Sigmoid colon (tissue), 4 donors: ENCODE results near the gene PFDN6.

Source experiments
- CTCF ChIP-seq, 4 experiments: fragments of 450-650 bp in 3 of 4; fragments of 200-600 bp in 1 of 4; IDR thresholded peaks; one replicate each; pipeline ENCODE4 v1.5.1; 2016 to 2019; ENCODE audit warnings: antibody characterized with exemption in 4 of 4, mild to moderate bottlenecking in 3 of 4, moderate library complexity in 2 of 4
- POLR2A ChIP-seq, 2 donors: fragments of 450-650 bp; IDR thresholded peaks; one replicate each; pipeline ENCODE4 v1.6.1; 2016; ENCODE audit warnings: antibody characterized with exemption in 2 of 2, mild to moderate bottlenecking in 2 of 2, moderate library complexity in 2 of 2
- POLR2AphosphoS5 ChIP-seq, 4 donors: sonication (generic); formaldehyde crosslinking; IDR thresholded peaks; one replicate each; pipeline ENCODE4 v1.6.1; 2017; ENCODE audit warnings: antibody characterized with exemption in 4 of 4

- no peak for TF ChIP-seq CTCF (IDR thresholded peaks at IDR 0.05)
- TF ChIP-seq POLR2A (IDR thresholded peaks at IDR 0.05): no peak
- no peak for TF ChIP-seq POLR2AphosphoS5 (IDR thresholded peaks at IDR 0.05)
Measured at GRCh38 chr6:33290459-33290858, 1.1 kb downstream of the PFDN6 start.
